AG09319 (cell line): ENCODE data around the gene STX3.
"Not testable (repeated sequence)": the region's sequence is repeated elsewhere in the genome, so short reads cannot be mapped to it uniquely, and the experiment has no call there.

Experiments
- DNase-seq: peaks from one replicate; pipeline ENCODE4 v3.0.0-alpha.2; 2010; ENCODE audit warnings: low read depth; ENCODE audit errors: extremely low read depth
- CTCF ChIP-seq: IDR thresholded peaks from 2 replicates; pipeline ENCODE4 v1.5.1; 2011; ENCODE audit warnings: low read depth, mild to moderate bottlenecking, inconsistent platforms, low read length, moderate library complexity

STX3 gene

GRCh38 chr11:59841514-59841913 lies 86.3 kb downstream of the STX3 start:
- DNase-seq = no peak
- TF ChIP-seq CTCF = no peak

GRCh38 chr11:59842316-59842715 lies 87.1 kb downstream of the STX3 start:
- TF ChIP-seq CTCF = no peak
- DNase-seq = no peak

- DNase-seq = no peak
- no peak for TF ChIP-seq CTCF
These were observed 90.2 kb downstream of the STX3 start, which contains the start of gene CBLIF for GRCh38 chr11:59845399-59845798. Gene CBLIF (minus strand): TSS chr11:59845499. CDS start chr11:59845453, 46 bp downstream.

GRCh38 chr11:59846556-59846955 lies 91.4 kb downstream of the STX3 start:
- DNase-seq = no peak
- TF ChIP-seq CTCF = no peak

GRCh38 chr11:59847626-59848025 lies 92.5 kb downstream of the STX3 start:
- no peak for TF ChIP-seq CTCF
- no peak for DNase-seq

GRCh38 chr11:59848439-59848838 lies 93.3 kb downstream of the STX3 start:
- DNase-seq = not testable (repeated sequence)

- no peak for DNase-seq
- no peak for TF ChIP-seq CTCF
These were observed 94.0 kb downstream of the STX3 start for GRCh38 chr11:59849129-59849528.

GRCh38 chr11:59849551-59849950 lies 94.4 kb downstream of the STX3 start:
- not testable (repeated sequence) for DNase-seq

GRCh38 chr11:59851416-59851815 lies 96.2 kb downstream of the STX3 start:
- not testable (repeated sequence) for DNase-seq
